ENCODE measurements around the gene PDGFD.

GRCh38 chr11:103883856-103884255 is 280.1 kb downstream of the PDGFD start:
- TF ChIP-seq POLR2AphosphoS5 (IDR thresholded peaks at IDR 0.05; ENCODE audit: low read depth, low read length) (no peak), TAF1 (IDR thresholded peaks at IDR 0.05; ENCODE audit: borderline replicate concordance, low read depth, low read length) (no peak), POLR2A (IDR thresholded peaks at IDR 0.05; ENCODE audit: low read depth, low read length) (no peak)

Measured in GM12892 (cell line).